GM19463 (cell line): ENCODE measurements around the gene USP48.

Source experiments
- ATAC-seq: cut with Tn5 transposase; IDR thresholded peaks from one replicate; pipeline ENCODE4 v1.9.1; 2021; ENCODE audit warnings: mild to moderate bottlenecking, moderate library complexity; ENCODE audit not compliant: unreplicated experiment

The USP48 gene

GRCh38 chr1:21749859-21750468 is 33.0 kb downstream of the USP48 start:
- no peak for ATAC-seq

DNA sequence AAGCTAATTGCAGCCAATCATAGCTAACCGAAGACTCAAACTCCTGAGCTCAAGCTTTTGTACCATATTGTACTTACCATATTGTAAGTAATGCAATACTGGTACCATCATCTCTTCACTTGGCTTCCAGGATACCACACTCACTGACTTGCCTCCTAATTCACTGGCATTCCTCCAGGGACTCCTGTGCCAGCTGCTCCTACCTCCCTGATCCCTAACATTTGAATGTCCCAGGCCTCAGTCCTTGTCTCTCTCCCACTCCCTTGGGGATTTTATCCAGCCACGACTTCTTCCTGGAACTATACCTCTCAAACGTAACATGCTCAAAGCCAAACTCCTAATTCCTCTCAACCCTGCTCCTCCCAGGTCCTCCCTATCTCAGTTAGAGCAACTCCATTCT is 33.8 kb downstream of the USP48 start:
- ATAC-seq, result no peak

GRCh38 chr1:21743476-21743875 is 39.5 kb downstream of the USP48 start:
- no peak for ATAC-seq

DNA sequence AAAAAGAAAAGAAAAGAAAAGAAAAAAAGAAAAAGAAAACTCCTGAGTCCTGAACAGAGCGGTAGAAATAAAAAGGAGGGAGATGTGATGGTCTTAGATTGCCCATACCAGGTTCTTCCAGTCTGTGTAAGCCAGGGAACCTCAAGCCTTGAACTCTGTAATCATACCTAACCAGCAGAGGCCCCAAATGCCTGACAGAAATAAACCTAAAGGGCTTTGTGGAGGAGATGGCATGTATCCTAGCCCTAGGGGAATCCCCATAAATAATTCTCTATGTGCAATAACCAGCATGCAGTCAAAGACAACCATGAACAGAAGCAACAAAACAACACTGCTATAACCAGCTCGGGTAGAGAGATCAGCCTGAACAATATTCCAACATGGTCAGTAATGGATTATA is 40.4 kb downstream of the USP48 start:
- ATAC-seq, result no peak

DNA sequence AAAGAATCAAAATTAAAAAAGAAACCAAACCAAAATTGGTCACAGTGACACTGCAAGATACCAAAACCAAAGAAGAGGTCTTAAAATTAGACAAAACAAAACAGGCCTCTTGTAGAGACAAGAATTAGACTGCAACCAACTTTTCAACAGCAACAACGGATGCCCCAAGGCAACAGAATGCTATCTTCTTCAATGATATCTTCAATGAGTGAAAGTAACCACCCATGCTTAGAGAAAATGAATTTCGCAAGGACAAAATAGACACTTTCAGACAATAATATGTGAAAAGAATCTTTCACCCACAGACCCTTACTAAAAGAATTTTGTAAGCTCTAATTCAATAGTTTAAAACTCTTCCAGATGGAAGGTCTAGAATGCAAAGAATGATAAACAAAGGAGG is 41.7 kb downstream of the USP48 start:
- ATAC-seq, result no peak

GRCh38 chr1:21736876-21737275 is 46.1 kb downstream of the USP48 start:
- no peak for ATAC-seq

DNA sequence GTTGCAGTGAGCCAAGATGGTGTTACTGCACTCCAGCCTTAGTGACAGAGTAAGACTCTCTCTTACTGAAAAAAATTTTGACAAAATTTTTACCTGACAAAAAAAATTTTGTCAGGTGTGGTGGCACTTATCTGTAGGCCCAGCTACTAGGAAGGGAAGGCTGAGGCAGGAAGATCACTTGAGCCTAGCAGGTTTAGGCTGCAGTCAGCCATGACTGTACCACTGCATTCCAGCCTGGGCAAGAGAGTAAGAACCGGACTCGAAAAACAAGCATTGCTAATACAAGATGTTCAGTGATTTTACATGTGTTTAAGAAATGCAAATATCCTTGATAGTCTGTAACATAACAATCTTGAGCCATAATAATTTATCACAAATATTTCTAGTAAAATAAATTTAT is 46.9 kb downstream of the USP48 start:
- no peak for ATAC-seq

GRCh38 chr1:21734526-21734925 is 48.4 kb downstream of the USP48 start:
- no peak for ATAC-seq

DNA sequence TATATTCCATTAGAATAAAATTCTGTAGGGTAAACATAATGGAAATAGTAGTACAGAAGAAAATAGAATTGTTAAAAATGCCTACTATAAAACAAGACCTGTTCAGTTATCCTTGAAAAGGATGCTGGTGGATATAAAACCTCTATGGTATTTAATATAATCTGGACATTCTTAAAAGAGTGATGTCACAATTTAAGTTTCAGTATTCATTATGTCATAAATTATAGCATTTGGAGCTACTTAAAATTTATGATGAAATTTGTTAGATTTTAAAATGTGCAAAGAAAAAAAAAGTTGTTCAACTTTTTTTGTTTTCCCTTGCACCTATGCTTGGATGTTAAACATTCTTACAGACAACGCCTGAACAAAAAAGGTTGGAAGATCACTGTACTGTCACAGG is 50.3 kb downstream of the USP48 start:
- no peak for ATAC-seq

GRCh38 chr1:21725748-21726392 is 57.1 kb downstream of the USP48 start:
- no peak for ATAC-seq

DNA sequence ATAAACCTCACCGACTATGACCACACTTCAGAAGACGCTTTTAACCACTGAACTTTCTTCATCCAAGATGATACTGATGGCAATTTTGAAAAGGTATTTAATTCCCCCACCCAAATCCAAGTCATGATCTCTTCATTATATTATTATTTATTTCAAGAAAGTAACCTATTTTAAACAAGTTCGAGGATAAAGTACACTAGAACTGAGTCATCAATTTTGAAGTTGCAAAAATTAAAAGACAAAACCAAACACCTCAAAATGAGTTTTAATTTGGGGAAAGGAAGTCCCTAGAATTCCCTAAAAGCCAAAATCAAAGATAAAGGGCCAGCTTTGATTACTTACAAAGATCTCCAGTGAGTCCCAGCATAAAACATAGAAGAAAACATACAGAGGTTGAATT is 58.4 kb downstream of the USP48 start:
- no peak for ATAC-seq

GRCh38 chr1:21724098-21724497 is 58.9 kb downstream of the USP48 start:
- no peak for ATAC-seq

GRCh38 chr1:21721295-21721985 is 61.5 kb downstream of the USP48 start:
- no peak for ATAC-seq

GRCh38 chr1:21716169-21716568 is 66.8 kb downstream of the USP48 start:
- no peak for ATAC-seq

GRCh38 chr1:21707891-21708290 is 75.1 kb downstream of the USP48 start:
- ATAC-seq, result no peak

- ATAC-seq, result no peak
These were observed 75.7 kb downstream of the USP48 start for GRCh38 chr1:21707086-21707840.

- ATAC-seq, result no peak
These were observed 76.7 kb downstream of the USP48 start for GRCh38 chr1:21706151-21706835.

DNA sequence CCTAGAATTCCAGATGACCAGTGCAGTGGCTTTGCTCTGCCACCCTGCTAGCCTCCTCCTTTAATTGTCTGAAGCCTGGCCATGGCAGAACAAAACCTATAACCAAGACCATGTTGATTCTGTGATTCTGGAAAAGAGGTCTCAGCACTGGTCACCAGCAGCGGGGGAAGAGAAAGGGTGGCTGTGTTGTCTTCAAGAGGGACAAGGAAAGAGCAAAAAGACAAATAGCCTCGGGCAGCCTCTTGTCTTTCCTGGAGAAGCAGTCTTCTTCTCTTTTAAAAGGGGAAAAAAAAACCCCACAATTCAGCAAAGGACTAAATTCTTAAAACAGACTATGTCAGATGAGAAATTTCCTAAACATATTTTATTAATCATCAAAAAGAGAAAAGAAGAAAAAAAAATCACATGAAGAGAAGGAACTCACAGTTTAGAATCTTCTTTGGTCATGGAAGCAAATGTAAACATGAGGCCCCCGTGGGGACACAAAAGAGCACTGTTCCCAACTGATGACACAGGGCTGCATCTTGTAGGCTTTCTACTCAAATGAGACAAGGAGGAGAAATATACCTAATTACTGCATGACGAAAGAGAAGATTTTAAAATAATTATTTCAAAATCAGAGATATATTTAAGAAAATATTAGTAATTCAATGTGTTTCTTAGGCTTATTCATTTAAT is 77.5 kb downstream of the USP48 start:
- no peak for ATAC-seq

DNA sequence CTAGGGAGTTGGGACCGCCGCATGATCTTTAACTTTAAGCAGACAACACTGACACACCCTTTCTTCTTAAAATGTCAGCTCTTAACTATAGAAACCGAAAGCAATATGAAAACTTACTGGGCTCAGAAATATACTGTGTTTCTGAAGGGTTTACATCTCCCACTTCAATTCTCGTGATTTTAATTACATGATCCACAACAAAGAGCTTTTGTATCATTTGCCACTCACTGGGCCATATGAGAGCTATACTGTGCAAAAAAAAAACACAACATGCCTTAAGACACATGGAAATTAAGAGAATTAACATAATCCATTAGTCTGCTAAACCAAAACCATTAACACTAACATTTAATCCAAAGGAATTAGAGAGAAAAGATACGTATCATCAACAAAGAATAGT is 78.8 kb downstream of the USP48 start:
- ATAC-seq, result no peak

- ATAC-seq, result no peak
These were observed 79.5 kb downstream of the USP48 start for GRCh38 chr1:21703318-21703963.
